Measurements from ENCODE around the gene PARD6B.
"Not testable (repeated sequence)": the region's sequence is repeated elsewhere in the genome, so short reads cannot be mapped to it uniquely, and the experiment has no call there.

Gene PARD6B

DNA sequence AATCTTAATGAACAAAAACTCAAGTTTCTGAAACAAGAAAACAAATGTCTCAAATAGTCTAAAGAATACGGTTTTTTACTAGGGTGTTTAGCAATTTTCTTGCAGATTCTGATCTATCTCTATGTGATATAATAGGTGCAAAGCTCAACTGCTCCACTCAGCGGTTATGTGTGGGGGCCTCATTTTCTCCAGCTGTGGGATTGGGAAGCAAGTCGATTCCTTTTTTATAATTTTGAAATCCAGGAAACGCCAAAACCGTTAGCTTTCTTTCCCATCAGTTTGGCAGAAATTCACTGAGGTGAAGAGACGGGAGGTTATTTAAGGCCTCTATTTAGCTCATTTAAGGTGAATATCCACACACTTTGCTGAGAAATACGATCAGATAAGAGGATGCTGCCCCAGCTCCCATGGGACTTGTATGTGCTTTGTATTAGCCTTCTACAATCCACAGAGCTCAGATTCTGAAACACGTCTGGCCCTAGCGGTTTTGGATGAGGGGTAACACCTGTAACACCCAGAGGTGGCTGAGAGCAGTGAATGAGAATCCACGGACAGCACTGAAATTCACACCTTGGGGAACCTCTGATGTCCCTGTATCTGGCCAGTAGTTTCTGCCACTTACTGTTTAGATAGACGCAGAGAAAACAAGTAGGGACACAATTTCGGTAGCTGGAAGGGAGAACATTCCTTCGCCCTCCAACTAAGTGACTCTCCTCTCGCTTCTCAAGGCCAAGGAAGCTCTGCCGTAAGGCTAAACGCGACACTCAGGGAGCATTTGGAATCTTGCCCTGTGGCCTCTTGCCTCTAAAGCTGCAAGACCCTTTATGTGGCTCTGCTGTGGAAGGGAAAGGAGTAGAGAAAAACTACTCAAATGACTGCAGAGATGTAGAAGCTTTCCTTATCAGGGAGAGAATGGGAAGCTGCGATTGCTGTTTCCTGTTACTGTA, 56.9 kb downstream of the PARD6B start:
- no peak for FAIRE-seq
- no peak for DNase-seq (ENCODE audit: insufficient read length, low spot score)
- TF ChIP-seq, protein P1, sequence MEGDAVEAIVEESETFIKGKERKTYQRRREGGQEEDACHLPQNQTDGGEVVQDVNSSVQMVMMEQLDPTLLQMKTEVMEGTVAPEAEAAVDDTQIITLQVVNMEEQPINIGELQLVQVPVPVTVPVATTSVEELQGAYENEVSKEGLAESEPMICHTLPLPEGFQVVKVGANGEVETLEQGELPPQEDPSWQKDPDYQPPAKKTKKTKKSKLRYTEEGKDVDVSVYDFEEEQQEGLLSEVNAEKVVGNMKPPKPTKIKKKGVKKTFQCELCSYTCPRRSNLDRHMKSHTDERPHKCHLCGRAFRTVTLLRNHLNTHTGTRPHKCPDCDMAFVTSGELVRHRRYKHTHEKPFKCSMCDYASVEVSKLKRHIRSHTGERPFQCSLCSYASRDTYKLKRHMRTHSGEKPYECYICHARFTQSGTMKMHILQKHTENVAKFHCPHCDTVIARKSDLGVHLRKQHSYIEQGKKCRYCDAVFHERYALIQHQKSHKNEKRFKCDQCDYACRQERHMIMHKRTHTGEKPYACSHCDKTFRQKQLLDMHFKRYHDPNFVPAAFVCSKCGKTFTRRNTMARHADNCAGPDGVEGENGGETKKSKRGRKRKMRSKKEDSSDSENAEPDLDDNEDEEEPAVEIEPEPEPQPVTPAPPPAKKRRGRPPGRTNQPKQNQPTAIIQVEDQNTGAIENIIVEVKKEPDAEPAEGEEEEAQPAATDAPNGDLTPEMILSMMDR (IDR thresholded peaks at IDR 0.05; ENCODE audit: insufficient read depth, missing control alignments), result peak; percentile 78

DNA sequence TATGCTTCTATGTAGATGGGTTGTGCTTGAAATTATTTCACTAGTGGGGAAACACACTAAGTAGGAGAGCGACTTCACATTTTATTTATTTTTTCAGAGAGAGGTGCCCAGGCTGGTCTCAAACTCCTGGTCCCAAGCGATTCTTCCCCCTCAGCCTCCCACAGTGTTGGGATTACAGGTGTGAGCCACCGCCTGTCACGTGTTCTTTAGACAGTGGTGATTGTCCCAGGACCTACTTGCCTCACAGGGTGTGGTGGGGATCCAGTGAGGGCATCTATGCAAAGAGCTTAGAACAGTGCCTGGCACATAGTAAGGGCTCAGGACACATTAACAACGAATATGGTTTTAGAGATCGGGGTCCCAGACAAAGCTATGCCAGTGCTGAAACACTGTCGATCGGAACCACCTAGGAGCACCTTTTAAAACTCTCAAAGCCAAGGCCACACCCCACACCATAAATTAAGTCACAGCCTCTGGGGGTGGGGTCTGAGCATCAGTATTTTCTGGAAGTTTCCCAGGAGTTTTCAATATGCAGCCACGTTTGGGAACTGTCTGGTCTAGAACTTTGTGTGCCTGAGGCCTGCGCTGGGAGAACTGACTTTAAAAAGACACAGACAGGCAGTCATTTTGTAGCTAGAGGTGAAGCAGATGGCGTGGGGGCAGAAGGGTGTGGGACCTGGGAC, 58.7 kb downstream of the PARD6B start:
- FAIRE-seq, result no peak

DNA sequence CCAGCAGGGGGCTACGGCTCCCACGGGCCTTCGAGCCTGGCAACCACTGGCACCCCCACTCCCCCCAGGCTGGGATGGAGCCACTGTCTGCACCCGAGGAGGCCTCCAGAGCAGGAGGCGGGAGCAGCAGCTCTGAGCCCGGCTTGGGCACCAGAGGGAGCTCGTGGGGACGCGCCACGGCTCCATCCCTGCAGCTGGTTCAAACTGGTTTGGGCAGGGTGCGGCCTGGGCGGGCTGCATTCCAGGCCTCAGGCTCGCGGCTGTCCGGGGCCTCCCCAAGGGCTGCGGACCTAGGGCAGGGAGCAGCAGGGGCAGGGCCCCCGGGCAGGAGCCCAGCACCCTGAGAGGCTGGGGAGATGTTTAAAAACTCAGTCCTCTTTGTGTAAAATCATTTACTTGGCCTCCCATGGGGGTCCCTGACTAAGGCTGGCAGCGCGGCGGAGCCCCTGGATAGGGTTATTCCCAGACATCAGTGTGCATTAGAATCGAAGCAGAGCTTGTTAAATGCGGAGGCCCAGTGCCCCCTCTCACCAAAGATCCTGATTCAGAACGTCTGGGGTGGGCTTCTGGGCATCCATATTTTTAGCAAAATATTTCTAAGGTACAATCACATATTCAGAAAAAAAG, 59.4 kb downstream of the PARD6B start:
- DNase-seq (ENCODE audit: insufficient read length, low spot score) (peak; percentile 85), FAIRE-seq (no peak)
- TF ChIP-seq, protein P1 (IDR thresholded peaks at IDR 0.05; ENCODE audit: insufficient read depth, missing control alignments), result peak; percentile 67

More for the DNA sequence above, 58.7 kb downstream of the PARD6B start:
- TF ChIP-seq, protein P1 (IDR thresholded peaks at IDR 0.05; ENCODE audit: insufficient read depth, missing control alignments), result no peak
- DNase-seq (ENCODE audit: insufficient read length, low spot score), result no peak

DNA sequence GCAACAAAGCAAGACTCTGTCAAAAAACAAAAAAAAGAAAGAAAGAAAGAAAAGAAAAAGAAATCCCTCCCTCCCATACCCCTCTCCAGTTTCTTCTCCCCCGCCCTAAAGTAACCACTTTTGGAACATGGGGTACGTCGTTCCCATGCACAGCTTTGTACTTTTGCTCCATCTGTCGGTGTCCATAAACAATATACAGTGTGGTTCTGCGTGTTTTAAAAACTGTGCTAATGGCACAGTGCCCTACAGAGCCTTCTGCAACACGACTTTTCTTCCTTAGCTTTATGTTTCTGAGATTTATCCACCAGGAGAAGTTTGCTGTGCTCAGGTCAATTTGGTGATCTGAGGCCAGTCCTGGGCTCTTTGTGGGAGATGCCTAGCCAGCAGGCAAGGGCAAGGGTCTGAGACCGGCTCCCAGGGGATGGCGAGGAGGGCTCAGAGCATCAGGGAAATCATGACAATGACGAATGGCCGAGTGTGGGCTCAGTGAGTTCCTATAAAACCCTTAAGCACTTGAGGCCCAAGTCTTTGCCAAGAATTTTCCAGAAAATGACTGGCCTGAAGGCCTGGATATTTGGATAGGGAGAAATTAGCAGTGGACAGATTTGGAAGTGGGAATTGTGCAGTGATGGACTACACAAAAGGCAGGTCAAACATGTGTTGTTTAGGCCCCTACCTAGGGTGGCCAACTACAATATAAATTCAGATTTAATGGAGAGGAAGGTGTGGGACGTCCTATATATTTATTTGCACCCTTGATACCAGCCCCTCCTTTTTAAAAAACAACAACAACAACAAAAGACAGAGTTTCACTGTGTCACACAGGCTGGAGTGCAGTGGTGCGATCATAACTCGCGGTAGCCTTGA, 61.6 kb downstream of the PARD6B start:
- FAIRE-seq, result no peak
- TF ChIP-seq, protein P1 (IDR thresholded peaks at IDR 0.05; ENCODE audit: insufficient read depth, missing control alignments), result no peak

DNA sequence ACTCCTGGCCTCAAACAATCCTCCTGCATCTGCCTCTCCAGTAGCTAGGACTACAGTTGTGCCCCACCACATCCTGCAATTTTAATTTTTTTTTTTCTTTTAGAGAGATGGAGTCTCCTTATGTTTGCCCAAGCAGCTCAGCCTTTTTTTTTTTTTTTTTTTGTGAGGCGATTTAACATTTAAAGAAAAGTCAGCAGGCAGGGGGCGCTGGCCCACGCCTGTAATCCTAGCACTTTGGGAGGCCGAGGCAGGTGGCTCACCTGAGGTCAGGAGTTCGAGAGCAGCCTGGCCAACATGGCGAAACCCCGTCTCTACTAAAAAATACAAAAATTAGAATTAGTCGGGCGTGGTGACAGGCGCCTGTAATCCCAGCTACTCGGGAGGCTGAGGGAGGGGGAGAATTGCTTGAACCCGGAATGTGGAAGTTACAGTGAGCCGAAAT, 62.2 kb downstream of the PARD6B start:
- FAIRE-seq; DNase-seq (ENCODE audit: insufficient read length, low spot score): not testable (repeated sequence)
- TF ChIP-seq, protein P1 (IDR thresholded peaks at IDR 0.05; ENCODE audit: insufficient read depth, missing control alignments), result peak; percentile 20

More for the DNA sequence above, 61.6 kb downstream of the PARD6B start:
- DNase-seq (ENCODE audit: insufficient read length, low spot score), result no peak

DNA sequence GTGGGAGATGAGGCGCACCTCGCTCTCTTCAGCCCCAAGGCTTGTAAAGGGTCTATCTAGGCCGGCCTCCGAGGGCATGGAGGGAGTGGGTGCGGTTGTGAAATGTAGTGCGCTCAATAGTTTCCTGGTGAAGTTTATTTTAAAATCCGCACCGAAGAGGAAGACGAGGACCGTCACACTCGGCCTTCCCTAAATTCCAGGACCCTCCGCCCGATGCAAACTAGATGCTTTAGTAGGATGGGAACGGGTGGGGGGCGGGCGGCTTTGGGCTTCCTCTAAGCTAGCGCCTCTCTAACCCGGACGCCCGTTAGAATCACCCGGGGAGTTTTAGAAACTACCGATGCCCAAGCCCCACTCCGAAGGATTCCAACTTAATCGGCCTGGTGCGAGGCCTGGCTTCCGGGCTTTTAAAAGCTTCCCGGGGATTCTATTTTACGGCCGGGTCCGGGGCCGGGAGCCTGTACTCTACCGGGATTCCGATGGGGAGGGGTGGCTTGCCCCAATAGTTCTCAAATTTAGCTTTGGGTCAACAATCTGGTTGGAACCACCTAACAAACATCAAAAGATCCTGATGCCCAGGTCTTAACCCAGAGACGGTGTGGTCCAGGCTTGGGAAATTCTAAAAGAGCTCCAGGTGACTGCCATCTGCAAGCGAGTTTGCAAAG, 62.9 kb downstream of the PARD6B start:
- FAIRE-seq (no peak), DNase-seq (ENCODE audit: insufficient read length, low spot score) (no peak)
- TF ChIP-seq, protein P1 (IDR thresholded peaks at IDR 0.05; ENCODE audit: insufficient read depth, missing control alignments), result no peak
